Smooth muscle cell (in vitro differentiated cells): ENCODE results near the gene SLFN12. TPM values are rescaled to one million over a fixed set of nuclear protein-coding genes. Genes with fewer than 3 reads are reported as not detected.

Source experiments
- DNase-seq: peaks from one replicate; lab custom pipeline; 2025; ENCODE audit not compliant: unreplicated experiment; lab: John Stamatoyannopoulos, UW
- H2AFZ ChIP-seq: fragments of 200-600 bp; sonication (generic); 2 replicates; pipeline ENCODE4 v1.6.0; 2016; ENCODE audit warnings: antibody characterized with exemption, low read depth, mild to moderate bottlenecking
- H3F3A ChIP-seq: fragments of 200-600 bp; sonication (generic); 2 replicates; pipeline ENCODE4 v1.6.0; 2017; ENCODE audit warnings: antibody characterized with exemption, low read depth
- H3K27ac ChIP-seq: fragments of 200-600 bp; sonication (generic); 2 replicates; pipeline ENCODE4 v1.5.1; 2016; ENCODE audit warnings: low read depth, mild to moderate bottlenecking
- H3K27me3 ChIP-seq: fragments of 200-600 bp; sonication (generic); 2 replicates; pipeline ENCODE4 v1.6.1; 2016; ENCODE audit warnings: low read depth, mild to moderate bottlenecking
- H3K36me3 ChIP-seq: fragments of 200-600 bp; sonication (generic); 2 replicates; pipeline ENCODE4 v1.5.1; 2016; ENCODE audit warnings: low read depth
- H3K4me1 ChIP-seq: fragments of 200-600 bp; sonication (generic); 2 replicates; pipeline ENCODE4 v1.5.1; 2016; ENCODE audit warnings: low read depth
- H3K4me2 ChIP-seq: fragments of 200-600 bp; sonication (generic); 2 replicates; pipeline ENCODE4 v1.6.0; 2016; ENCODE audit warnings: mild to moderate bottlenecking
- H3K4me3 ChIP-seq: fragments of 200-600 bp; sonication (generic); 2 replicates; pipeline ENCODE4 v1.5.1; 2016; ENCODE audit warnings: mild to moderate bottlenecking
- H3K79me2 ChIP-seq: fragments of 200-600 bp; sonication (generic); 2 replicates; pipeline ENCODE4 v1.6.0; 2016; ENCODE audit warnings: low read depth, mild to moderate bottlenecking
- H3K9ac ChIP-seq: fragments of 200-600 bp; sonication (generic); 2 replicates; pipeline ENCODE4 v1.6.0; 2016; ENCODE audit warnings: low read depth
- H3K9me3 ChIP-seq: fragments of 200-600 bp; sonication (generic); replicated peaks from 2 replicates; pipeline ENCODE4 v1.5.1; 2016; ENCODE audit warnings: low read depth
- H4K20me1 ChIP-seq: fragments of 200-600 bp; sonication (generic); 2 replicates; pipeline ENCODE4 v1.6.0; 2016; ENCODE audit warnings: low read depth
- CTCF ChIP-seq: fragments of 200-600 bp; sonication (generic); IDR thresholded peaks from 2 replicates; pipeline ENCODE4 v1.5.1; 2017; ENCODE audit warnings: borderline replicate concordance, mild to moderate bottlenecking, antibody characterized with exemption; ENCODE audit not compliant: insufficient read depth, poor library complexity, severe bottlenecking
- WGBS: methylation state at CpG from one replicate; pipeline ENCODE4 v1.1.7; 2016; ENCODE audit warnings: low lambda C conversion rate; 5-methylcytosine and 5-hydroxymethylcytosine counted together
- polyA plus RNA-seq: library from polyadenylated mRNA; unstranded; fragments of >200 nt; fragmentation: Nextera tagmentation; extraction: Ambion mirVana; gene quantifications from 2 replicates; pipeline ENCODE4 v1.2.1, GENCODE V29; 2016
- total RNA-seq: library from RNA; depleted of rRNA; stranded (reverse); fragments of >200 nt; gene quantifications from 2 replicates; pipeline ENCODE4 v1.2.3, GENCODE V29; 2014

SLFN12 gene
- total RNA-seq (14.3 and 17.7 TPM in 2 replicates), polyA plus RNA-seq (2.8 and 4.4 TPM in 2 replicates)

GRCh38 chr17:35432176-35433074 is at the start of gene SLFN12:
TSS of gene SLFN12 (minus strand) at chr17:35432500. CDS start at chr17:35423028, 9,472 bp downstream.
- Histone ChIP-seq H3K4me3 (peak within 1 kb of the TSS; percentile 52), H3K36me3 (no peaks in the 10 kb centered on the region), H4K20me1 (no peaks in the 10 kb centered on the region), H3F3A (peaks cover 7% of the 10 kb centered on the region), H3K9me3 (no peaks in the 10 kb centered on the region), H3K79me2 (peaks cover 4% of the 10 kb centered on the region), H2AFZ (peak within 1 kb of the TSS; percentile 89), H3K4me1 (peaks cover 6% of the 10 kb centered on the region), H3K27ac (peak within 1 kb of the TSS; percentile 88), H3K27me3 (no peaks in the 10 kb centered on the region), H3K4me2 (peak within 1 kb of the TSS; percentile 87), H3K9ac (peak within 1 kb of the TSS; percentile 67)
- TF ChIP-seq CTCF: no peak
- DNase-seq: no peak
- 50% methylated on average over 22 of the region's 22 CpGs for WGBS

DNA sequence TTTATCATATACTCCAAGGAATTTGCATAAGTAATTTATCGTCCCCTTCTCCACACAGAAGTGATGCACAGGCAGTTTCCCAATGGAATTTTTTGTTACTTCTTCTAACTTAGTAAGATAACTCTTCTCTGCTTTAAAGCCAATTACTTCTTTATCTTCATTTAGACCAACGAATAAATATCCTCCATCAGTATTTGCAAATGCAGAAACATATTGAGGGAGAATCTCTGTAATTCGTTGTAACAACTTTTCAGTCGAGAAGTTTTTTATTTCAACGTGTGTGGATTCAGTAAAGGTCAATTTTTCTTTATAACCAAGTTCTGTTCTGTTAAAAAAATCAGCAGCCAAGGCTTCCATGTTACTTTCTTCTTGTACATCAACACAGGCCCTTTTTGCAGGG is 47.0 kb upstream of the SLFN12 start:
- no peak for DNase-seq
- Histone ChIP-seq H3K27ac (no peak overlapping the region), H3K4me3 (no peak overlapping the region), H2AFZ (no peak overlapping the region), H3K36me3 (no peaks in the 10 kb centered on the region), H4K20me1 (no peaks in the 10 kb centered on the region), H3K4me1 (no peaks in the 10 kb centered on the region), H3K79me2 (no peaks in the 10 kb centered on the region), H3K27me3 (peaks cover 73% of the 10 kb centered on the region), H3K9me3 (no peaks in the 10 kb centered on the region), H3K4me2 (no peak overlapping the region), H3F3A (no peaks in the 10 kb centered on the region), H3K9ac (no peak overlapping the region)
- WGBS: 72% methylated on average over 5 of the region's 5 CpGs
- TF ChIP-seq CTCF: no peak

- Histone ChIP-seq H3F3A (no peaks in the 10 kb centered on the region), H3K27me3 (peaks cover 58% of the 10 kb centered on the region), H4K20me1 (no peaks in the 10 kb centered on the region), H3K4me3 (no peak overlapping the region), H2AFZ (no peak overlapping the region), H3K4me2 (no peak overlapping the region), H3K27ac (no peak overlapping the region), H3K36me3 (no peaks in the 10 kb centered on the region), H3K9me3 (no peaks in the 10 kb centered on the region), H3K79me2 (no peaks in the 10 kb centered on the region), H3K4me1 (no peaks in the 10 kb centered on the region), H3K9ac (no peak overlapping the region)
- no peak for DNase-seq
- WGBS: 79% methylated on average over 5 of the region's 5 CpGs
- TF ChIP-seq CTCF: no peak
These were observed 44.9 kb upstream of the SLFN12 start for GRCh38 chr17:35477248-35477647.
